ENCODE results near the gene PHETA2.

The PHETA2 gene, protein sequence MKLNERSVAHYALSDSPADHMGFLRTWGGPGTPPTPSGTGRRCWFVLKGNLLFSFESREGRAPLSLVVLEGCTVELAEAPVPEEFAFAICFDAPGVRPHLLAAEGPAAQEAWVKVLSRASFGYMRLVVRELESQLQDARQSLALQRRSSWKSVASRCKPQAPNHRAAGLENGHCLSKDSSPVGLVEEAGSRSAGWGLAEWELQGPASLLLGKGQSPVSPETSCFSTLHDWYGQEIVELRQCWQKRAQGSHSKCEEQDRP
- 0.31 to 1.2 reads per million in 2 donors for total RNA-seq

DNA sequence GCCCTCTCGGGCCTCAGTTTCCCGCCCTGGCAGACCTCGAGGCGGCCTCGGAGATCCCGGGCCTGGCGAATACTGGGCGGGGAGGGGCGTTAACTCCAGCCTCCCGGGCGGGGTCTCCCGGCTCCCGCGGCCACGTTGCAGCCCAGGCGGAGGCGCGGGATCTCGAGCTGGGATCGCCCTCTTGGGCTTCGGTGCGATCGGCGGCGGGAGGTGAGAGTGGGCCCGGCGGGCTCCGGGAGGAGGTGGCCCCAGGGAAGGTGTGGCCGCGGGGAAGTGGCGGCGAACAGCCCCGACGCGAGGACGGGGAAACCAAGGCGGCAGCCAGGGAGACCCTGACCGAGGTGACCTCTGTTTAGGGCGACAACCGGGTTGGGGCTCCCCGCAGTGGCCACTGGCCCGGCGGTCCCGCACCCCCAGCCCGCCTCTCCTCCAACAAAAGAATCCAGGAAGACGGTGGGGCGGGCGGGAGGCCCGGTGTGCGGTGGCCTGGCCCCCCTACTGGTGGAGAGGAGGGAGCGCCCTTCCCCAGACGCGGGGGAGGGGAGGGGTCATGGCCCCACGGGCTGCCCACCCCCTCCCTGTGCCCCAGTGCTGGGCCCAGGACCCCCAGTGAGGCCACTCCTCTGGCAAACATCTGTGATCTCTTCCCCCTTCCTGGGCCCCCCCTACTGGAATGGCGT lies at the start of gene PHETA2:
Gene PHETA2 (plus strand): TSS at position 117 of the 680 bp plus-strand sequence. CDS start 3,046 bp downstream, outside the sequence.
- DNase-seq = peak; percentile 34 to 71 (median 37)

DNA sequence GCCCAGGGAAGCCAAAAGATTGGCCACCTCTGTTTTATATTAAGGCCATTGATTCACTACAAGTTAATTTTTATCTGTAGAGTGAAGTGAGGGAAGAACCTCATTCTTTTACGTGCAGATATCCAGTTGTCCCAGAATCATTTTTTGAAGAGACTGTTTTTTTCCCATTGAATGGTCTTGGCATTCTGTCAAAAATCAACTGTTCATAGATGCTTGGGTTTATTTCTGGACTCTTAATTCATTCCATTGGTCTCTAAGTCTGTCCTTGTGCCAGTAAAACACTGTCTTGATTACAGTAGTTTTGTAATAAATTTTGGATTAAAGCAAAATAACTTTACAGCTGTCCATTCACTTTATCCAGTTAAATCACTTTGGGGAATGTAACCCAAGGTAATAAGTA lies 48.6 kb upstream of the PHETA2 start:
- DNase-seq = no peak

DNA sequence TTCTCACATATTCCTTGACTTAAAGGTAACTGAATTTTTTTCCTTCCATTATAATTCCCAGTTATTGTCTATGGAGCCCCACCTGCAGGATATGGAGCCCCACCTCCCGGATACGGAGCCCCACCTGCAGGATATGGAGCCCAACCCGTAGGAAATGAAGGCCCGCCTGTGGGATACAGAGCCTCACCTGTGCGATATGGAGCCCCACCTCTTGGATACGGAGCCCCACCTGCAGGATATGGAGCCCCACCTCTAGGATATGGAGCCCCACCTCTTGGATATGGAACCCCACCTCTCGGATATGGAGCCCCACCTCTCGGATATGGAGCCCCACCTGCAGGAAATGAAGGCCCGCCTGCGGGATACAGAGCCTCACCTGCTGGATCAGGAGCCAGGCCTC lies 47.3 kb upstream of the PHETA2 start:
- no peak for DNase-seq

DNA sequence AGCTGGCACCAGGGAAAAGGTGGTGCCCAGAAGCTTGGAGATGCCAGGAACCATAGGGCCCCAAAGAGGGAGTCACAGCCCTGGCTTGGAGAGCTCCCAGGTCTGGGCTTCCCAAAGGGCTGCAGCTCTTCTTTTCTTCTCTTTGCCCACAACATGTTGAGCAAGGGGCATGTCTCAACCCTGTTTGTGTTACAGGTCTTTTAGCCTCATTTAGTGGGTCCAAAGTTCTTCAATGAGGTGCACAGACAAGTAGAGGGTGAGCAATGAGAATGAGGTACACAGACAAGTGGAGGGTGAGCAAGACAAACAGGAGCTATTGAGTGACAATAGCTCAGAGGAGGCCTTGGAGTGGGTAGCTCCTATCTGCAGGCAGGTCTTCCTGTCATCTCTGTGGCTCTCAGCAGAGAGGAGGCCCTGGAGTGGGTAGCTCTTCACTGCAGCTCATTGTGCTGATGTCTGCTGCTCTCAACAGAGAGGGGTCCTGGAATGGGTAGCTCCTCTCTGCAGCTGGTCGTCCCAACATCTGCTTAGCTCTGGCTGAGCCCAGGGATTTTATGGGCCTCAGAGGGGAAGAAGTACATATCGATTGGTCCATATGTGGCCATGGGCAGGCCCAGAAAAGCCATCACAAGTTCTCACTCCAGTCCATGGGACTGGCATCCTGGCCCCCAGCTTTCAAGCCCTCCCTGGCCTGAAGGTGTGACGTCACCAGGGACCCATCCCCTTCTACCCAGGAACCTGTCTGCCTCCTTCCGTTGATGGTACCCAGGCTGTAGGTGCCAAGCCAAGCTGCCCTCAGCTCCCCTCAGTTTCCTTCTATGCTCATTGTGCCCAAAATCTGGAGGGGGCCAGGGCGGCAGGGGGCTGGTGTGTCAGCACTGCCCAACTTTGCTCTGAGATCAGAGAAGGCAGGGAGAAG lies 40.5 kb upstream of the PHETA2 start:
- peak in 1 of 5 experiments; percentile 43 for DNase-seq

DNA sequence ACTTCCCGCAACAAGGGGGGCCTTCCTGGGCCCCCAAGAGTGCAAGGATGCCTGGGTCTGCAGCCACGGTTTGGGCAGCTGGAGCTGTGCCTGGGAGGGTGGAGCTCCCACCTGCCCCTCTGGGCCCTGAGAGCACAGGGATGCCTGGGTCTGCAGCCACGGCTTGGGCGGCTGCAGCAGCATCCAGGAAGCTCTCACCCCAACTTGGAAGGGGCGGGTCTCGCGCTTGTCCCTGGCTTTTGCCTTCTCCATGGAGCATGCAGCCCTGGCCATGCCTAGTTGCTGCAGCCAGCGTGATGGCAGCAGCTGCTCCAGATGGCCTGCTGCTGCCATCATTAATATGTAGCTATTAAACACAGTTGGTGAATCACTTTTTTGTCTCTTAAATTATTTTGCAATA lies 38.8 kb upstream of the PHETA2 start:
- DNase-seq = no peak

DNA sequence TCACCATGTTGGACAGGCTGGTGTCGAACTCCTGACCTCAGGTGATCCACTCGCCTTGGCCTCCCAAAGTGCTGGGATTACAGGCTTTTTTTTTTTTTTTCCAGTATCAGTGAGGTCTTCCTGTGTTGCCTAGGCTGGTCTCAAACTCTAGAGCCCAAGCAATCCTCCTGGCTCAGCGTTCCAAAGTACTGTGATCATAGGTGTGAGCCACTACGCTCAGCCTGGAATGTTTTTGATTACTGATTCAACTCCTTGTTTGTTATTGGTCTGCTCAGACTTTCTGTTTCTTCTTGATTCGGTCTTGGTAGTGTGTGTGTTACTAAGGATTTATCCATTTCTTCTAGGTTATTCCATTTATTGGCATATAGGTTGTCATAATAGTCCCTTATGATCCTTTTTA lies 34.8 kb upstream of the PHETA2 start:
- no peak for DNase-seq

DNA sequence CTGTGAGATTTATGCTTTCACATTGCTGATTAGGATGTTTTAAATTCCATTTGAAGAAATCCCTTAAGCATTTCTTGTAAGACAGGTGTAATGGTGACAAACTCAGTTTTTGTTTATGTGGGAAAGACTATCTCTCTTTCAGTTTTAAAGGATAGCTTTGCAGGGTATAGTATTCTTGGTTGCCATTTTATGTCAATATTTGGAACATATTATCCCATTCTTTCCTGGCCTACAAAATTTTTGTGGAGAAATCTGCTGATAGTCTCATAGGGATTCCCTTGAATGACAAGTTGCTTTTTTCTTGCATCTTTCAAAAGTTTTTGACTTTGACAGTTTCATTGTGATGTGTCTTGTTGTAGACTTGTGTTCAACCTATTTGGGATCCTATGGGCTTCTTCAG lies 32.3 kb upstream of the PHETA2 start:
- no peak for DNase-seq

DNA sequence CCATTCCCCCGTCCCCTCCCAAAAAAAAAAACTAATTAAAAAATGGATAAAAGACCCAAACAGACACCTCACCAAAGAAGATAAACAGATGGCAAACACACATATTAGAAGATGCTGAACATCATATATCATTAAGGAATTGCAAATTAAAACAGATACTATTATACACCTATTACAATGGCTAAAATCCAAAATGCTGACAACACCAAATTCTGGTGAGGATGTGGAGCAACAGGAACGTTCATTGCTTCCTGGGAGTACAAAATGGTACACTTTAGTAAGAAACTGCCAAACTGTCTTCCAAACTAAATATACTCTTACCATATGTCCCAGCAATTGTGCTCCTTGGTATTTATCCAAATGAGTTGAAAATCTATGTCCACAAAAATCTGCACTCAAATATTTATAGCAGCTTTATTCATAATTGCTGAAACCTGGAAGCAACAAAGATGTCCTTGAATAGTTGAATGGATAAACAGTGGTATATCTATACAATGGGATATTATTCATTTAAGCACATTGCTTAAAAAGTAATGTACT lies 23.3 kb upstream of the PHETA2 start:
- DNase-seq = no peak

DNA sequence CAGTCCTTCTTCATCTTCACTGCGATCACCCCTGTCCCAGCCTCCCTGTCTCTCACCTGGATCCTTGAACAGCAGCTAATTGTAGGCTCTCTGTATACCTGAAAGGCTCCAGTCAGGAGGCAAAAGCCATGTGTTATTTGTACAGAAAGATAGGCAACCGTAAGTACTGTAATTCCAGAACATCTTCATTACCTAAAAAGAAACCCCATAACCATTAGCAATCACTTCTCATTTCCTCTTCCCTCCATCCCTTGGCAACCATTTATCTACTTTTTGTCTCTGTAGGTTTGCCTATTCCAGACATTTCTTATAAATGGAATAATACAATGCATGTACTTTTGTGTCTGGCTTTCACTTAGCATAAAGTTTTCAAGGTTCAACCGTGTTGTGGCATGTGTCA lies 21.3 kb upstream of the PHETA2 start:
- no peak for DNase-seq

DNA sequence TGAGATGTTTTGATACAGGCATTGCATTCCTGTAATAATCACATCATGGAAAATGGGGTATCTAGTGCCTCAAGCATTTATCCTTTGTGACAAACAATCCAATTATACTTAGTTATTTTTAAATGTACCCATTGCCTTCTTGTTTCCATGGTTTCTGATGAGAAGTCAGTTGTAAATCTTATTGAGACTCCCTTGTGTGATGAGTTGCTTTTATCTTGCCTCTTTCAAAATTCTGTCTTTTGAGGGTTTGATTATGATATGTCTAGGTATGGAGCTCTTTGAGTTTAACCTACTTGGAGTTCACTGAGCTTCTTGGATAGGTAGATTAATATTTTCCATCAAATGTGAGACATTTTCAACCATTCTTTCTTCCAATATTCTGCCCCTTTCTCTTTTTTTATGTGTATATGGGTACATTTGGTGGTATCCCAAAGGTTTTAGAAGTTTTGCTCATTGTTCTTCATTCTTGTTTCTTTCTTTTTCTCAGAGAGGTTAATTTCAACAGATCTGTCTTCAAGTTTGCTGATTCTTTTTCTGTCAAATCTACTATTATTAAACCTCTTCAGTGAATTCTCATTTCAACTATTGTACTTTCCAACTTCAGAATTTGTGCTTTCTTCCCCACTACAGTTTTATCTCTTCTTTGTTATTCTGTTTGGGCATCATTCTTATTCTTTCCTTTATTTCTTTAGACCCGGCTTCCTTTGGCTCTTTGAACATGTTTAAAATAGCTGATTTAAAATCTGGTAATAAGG lies 17.1 kb upstream of the PHETA2 start:
- DNase-seq = no peak

DNA sequence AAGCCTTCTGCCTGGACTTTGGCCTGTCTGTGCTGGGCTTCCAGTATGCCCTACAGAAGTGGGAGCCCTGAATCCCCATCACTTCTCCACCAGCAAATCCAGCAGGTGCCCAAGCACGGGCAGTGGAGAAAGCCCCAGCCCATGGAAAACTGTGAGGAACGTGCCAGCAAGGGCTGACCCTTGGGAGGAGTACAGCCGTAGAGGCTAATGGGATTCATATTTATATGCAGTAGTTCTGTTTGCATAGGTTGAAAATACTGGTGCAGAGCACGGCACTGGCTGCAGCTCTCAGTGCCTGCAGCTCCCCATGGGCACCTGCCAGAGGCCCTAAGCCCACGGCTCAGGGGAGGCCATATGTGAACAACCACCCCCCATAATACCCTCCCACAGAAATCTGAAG lies 13.6 kb upstream of the PHETA2 start:
- DNase-seq = no peak

DNA sequence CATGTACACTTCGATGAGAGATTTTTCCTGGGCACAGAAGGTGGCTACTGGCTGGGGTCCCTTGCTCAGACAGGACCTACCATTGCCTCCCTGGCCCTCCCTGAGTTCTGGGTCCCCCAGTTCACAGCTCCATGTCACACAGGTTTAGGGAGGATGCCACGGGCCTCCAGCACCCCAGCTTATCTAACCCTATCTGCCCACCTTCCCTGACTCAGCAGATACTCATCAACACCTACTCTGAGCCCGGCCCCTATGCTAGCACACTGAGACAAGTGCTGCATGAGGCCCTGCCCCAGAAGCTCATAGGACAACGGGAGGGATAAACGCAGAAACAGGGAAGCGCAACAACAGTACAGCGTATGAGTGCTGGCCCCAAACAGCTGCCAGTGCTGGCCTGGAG lies 13.0 kb upstream of the PHETA2 start:
- peak in 1 of 5 experiments; percentile 30 for DNase-seq

DNA sequence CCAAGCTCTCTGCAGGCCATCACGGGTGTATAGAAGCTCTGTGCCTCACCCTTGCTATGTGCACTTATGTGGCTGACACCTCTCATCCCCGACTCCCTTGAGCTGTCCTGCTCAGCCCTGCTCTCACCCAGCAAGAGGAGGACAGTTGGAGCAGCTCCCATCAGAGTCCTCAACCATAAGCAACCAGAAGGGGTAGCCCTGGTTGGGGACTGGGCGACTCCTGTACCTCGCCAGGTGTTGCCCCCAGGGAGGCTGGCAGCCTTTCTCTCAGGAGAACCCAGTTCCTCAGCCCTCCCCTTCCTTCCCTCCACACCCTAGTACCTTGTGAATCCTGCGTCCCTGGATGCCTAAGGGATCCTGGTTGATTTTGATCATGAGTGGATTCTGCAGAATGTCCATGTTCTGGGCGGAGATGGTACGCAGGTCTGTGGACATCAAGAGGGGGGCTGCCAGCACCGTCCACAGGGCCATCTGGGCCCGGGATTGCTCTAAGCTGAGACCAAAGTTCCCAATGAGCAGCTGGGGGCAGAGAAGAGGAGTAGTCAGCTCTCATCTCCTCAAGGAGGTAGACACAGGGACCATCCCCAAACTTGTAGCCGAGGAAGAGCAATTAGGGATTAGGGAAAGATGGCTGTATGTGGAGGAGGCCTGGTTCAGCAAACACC lies 11.4 kb upstream of the PHETA2 start:
- DNase-seq = no peak

DNA sequence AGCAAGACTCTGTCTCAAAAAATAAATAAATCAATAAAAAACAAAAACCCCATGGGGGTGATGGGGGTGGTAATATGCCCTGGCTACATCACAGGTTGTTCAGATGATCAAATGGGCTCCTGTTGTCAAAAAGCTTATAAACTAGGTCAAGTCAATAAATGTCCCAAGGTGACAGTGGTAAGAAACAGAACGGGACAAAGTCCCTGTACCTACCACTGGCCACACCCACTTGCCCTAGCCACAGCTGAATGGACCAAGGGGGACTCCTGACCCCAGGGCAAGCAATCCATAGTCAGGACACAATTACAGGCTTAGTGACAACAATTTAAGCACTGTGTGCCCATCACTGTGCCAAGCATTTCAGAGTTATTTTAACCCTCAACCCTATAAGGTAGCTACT lies 9.4 kb upstream of the PHETA2 start:
- no peak for DNase-seq

DNA sequence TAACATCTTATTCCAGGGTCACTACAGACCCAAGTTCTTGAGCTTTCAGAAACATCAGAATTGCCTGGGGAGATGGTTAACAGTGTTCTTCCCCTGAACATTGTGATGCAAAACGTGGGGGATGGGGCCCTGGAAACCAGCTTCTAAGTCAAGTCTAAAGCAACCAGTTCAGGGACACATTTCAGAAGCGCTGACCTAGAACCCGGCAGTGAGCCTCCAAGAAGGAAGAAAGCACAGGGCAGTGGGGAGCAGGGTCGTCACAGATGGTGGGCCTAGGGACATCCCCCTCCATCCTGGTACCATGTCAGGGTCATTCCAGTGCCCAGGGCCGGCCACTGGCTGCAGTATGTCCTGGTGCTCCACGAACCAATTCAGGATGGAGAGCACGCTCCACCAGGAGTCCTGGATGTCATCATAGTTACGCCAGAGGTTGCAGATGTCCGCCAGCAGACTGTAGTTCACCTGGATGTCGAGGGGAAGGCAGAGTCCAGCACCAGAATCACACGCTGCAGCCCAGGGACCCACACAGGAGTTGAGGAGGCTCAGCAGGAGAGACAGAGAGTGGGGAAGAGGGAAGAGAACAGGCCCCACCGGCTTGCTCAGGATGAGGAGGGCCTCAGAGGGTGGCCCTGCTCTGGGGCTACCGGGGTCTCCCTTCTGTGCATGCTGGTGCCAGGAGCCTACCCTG lies 8.5 kb upstream of the PHETA2 start:
- DNase-seq = no peak

DNA sequence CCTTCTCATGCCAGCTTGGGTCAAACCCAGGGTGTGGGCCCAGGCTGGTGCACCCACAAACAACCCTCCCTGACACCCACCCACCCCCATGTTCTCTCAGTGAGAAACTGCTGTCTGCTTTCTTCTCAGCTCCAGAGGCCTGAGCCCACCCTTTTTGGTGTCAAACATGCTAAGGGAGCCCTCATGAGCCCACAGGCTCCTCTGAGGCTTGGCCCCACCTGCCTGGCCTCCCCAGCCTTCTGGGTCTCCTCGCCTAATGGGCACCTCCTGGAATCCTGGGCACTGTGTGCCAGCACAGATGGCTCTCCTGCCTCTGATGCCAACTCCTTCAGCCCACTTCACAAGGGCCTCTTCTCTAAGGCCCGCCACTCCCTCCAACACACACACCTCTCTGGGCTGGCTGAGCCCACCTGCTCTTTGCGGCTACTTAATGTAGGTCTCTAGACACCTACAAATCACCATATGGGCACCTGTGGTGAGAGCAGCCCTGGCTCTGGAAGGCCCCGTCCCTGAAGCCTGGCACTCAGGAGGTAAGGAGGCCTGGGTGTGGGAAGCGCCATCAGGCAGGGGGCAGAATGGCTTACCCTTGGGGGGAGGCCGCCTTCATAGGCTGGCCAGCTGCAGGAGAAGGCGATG lies 7.8 kb upstream of the PHETA2 start:
- DNase-seq = no peak

DNA sequence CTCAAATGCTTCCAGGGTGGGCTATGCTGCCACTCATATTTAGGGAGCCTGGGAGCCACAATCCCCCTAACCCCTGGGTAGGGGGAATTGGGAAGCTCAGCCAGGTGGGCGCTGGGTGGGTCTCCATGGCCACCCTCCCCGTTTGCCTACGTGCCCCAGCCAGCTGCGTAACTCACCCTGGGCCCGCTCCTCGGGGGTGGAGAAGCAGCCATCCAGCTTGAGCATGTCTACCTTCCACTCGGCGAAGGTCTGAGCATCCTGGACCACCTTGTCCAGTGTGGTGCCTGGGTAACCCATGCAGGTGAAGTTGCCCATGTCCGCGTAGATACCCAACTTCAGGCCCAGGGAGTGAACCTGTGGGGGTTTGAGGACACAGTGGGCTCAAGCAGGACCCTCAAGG lies 7.1 kb upstream of the PHETA2 start:
- no peak for DNase-seq

DNA sequence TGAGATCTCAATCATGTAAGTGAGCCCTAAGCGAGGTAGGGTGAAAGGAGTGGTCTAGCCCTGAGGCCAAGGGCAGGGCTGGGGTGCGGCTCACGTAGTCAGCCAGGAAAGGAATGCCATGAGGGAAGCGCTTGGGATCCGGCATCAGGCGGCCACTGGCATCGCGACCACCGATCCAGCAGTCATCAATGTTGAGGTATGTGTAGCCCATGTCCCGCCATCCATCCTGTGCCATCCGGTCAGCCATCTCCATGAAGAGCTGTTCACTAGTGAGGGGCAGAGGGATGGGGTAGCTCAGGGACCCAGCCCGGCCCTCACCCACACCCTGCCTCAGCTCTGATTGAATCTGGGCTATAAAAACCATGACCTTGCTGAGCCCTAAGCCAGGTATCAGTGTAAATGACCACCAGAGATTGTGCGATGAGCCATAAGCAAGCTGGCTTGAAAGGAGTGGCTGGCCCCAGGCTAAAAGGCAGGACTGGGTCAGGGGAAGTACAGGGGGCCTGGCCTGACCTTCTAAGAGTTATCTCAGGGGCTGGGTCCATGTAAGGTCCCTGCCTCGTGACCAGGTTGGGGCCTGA lies 6.3 kb upstream of the PHETA2 start:
- DNase-seq = no peak

DNA sequence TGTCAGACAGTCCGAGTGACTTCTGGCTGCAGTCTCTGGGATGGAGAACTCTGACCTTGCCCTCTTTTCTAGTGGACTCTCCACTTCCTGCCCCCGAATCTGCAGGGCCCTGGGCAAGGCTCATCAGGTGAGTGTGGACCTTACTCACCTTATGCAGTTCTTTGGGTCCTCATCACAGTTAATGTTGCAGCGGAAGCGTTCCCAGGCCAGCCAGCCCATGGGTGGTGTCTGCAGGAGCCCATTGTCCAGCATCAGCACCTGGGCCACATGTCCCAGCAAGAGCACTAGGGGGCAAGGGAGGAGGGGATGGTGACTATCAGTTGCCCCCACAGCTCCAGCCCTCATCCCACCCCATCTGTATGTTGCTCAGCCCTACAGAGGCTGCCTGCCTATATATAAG lies 5.8 kb upstream of the PHETA2 start:
- DNase-seq = no peak

DNA sequence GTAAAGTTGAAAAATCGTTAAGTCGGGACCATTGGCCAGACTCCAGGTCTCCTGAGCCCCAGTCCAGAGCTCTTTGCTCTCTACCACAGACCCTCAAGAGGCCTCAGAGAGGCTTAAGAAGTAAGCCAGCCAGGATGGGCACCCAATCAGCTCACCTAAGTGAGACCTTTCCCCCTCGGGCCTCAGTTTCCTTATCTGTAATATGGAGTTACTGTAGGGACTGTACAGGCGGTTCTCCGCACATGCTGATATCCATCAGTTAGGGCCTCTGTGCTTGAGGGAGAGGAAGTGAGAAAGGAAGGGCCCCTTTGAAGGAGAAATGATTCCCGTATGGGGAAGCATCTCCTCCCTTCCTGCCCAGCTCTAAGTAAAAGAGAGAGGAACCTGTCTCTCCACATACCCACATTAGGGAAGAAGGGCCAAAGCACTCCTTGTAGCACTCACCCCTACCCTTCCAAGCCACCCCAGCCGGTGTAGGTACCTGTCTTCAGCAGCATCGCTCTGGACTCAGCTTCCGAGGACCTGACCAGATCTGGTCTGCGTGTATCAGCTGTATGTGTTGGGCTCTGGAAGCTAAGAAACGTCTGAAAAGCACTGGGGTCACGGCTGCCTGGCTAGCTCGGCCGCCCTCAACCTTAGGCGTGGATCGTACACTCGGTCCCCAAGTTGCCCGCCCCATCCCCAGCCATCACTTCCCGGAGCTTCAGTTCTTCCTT lies 4.1 kb upstream of the PHETA2 start:
- no peak for DNase-seq
